H1 (cell line): ENCODE results near the gene CLDN7. TPM values are rescaled to one million over a fixed set of nuclear protein-coding genes. Genes with fewer than 3 reads are reported as not detected.
A peak's percentile ranks its signal among the peaks of the same experiment; 100 is the strongest.

Experiments
- BCL11A ChIP-seq, 2 experiments: IDR thresholded peaks; one replicate each; pipeline ENCODE4 v1.6.1; 2011; ENCODE audit warnings: low read depth in 2 of 2, low read length in 2 of 2, mild to moderate bottlenecking in 2 of 2
- BRCA1 ChIP-seq: IDR thresholded peaks from 2 replicates; pipeline ENCODE4 v1.6.1; 2012; ENCODE audit warnings: low read depth, low read length, improper control_type of control experiment
- CBX8 ChIP-seq: fragments of 300-800, 300-1000 bp; sonication (generic); IDR thresholded peaks from 2 replicates; pipeline ENCODE4 v1.7.1; 2016; ENCODE audit warnings: low read depth, low read length, borderline replicate concordance
- CEBPB ChIP-seq: IDR thresholded peaks from 2 replicates; pipeline ENCODE4 v1.6.1; 2012; ENCODE audit warnings: low read depth, low read length
- CHD2 ChIP-seq: IDR thresholded peaks from 2 replicates; pipeline ENCODE4 v1.6.1; 2012; ENCODE audit warnings: low read length, improper control_type of control experiment
- CTBP2 ChIP-seq: IDR thresholded peaks from 2 replicates; pipeline ENCODE4 v1.7.0; 2011; ENCODE audit warnings: borderline replicate concordance, mild to moderate bottlenecking, moderate library complexity, mixed read lengths, low read length; ENCODE audit not compliant: insufficient read depth, insufficient read length
- EP300 ChIP-seq, 2 experiments: IDR thresholded peaks; 1 replicate in 1 of 2; 2 replicates in 1 of 2; pipeline ENCODE4 v1.6.1; 2011 to 2012; ENCODE audit warnings: low read depth in 2 of 2, low read length in 2 of 2, mild to moderate bottlenecking in 2 of 2, borderline replicate concordance in 1 of 2, inconsistent platforms in 1 of 2, moderate library complexity in 1 of 2
- JUN ChIP-seq: IDR thresholded peaks from 2 replicates; pipeline ENCODE4 v1.6.1; 2011; ENCODE audit warnings: low read depth, mild to moderate bottlenecking, improper control_type of control experiment, low read length
- JUND ChIP-seq: IDR thresholded peaks from 2 replicates; pipeline ENCODE4 v1.6.1; 2011; ENCODE audit warnings: mild to moderate bottlenecking, improper control_type of control experiment, low read length
- KDM1A ChIP-seq: fragments of 200-600, 300-600 bp; sonication (generic); IDR thresholded peaks from 2 replicates; pipeline ENCODE4 v1.7.1; 2016; ENCODE audit warnings: mild to moderate bottlenecking, low read length, borderline replicate concordance
- NANOG ChIP-seq: IDR thresholded peaks from 2 replicates; pipeline ENCODE4 v1.6.1; 2011; ENCODE audit warnings: low read length, low read depth, mild to moderate bottlenecking, inconsistent platforms; ENCODE audit not compliant: insufficient read depth, poor library complexity, severe bottlenecking
- POLR2AphosphoS5 ChIP-seq: IDR thresholded peaks from 2 replicates; pipeline ENCODE4 v1.6.1; 2011; ENCODE audit warnings: low read depth, low read length
- POU5F1 ChIP-seq: IDR thresholded peaks from 2 replicates; pipeline ENCODE4 v1.6.1; 2011; ENCODE audit warnings: low read depth, mild to moderate bottlenecking, low read length, moderate library complexity
- RNF2 ChIP-seq: fragments of 200-900, 300-1000 bp; sonication (generic); IDR thresholded peaks from 2 replicates; pipeline ENCODE4 v1.7.1; 2016; ENCODE audit warnings: borderline replicate concordance, low read depth, mild to moderate bottlenecking, antibody characterized with exemption, low read length; ENCODE audit not compliant: poor library complexity, severe bottlenecking; ENCODE audit errors: missing control alignments
- SAP30 ChIP-seq: fragments of 300-600 bp; sonication (generic); IDR thresholded peaks from 2 replicates; pipeline ENCODE4 v1.7.1; 2012; ENCODE audit warnings: low read length, moderate library complexity, mild to moderate bottlenecking, inconsistent platforms; ENCODE audit not compliant: insufficient read depth, insufficient replicate concordance
- SIN3A ChIP-seq, 2 experiments: IDR thresholded peaks in 1 of 2; conservative IDR thresholded peaks in 1 of 2; 2 replicates each; pipeline ENCODE4 v1.6.1; 2011 to 2012; ENCODE audit warnings: low read length in 2 of 2, improper control_type of control experiment in 1 of 2, low read depth in 1 of 2, mild to moderate bottlenecking in 1 of 2
- SIRT6 ChIP-seq: IDR thresholded peaks from one replicate; pipeline ENCODE4 v1.7.1; 2012; ENCODE audit warnings: low read length, inconsistent platforms
- TAF7 ChIP-seq: optimal IDR thresholded peaks from 2 replicates; pipeline ENCODE3; 2011; ENCODE audit warnings: low read depth, mild to moderate bottlenecking, inconsistent platforms, low read length, moderate library complexity, borderline replicate concordance
- TCF12 ChIP-seq: IDR thresholded peaks from 2 replicates; pipeline ENCODE4 v1.6.1; 2011; ENCODE audit warnings: low read depth, mild to moderate bottlenecking, low read length
- ZNF274 ChIP-seq: IDR thresholded peaks from 2 replicates; pipeline ENCODE4 v1.7.0; 2012; ENCODE audit warnings: low read length, borderline replicate concordance; ENCODE audit errors: extremely low read depth
- polyA plus RNA-seq, 7 experiments: library from polyadenylated mRNA; depleted of rRNA in 3 of 7; stranded (reverse) in 5 of 7; unstranded in 2 of 7; fragments of >200 nt in 5 of 7; fragments of 200-250 nt in 2 of 7; gene quantifications; 1 replicate in 5 of 7; 2 replicates in 1 of 7; 4 replicates in 1 of 7; pipeline versions ENCODE4 v1.2.1 to v1.2.3, GENCODE V29; 2011 to 2013; ENCODE audit warnings: missing spikeins in 2 of 7, mixed read lengths in 2 of 7
- total RNA-seq: library from RNA; stranded (reverse); fragmentation: NEBNext Ultra II Directional; extraction: Animal tissue kit (Norgen Biotek cat#: 25700); gene quantifications from 2 replicates; pipeline ENCODE4 v1.2.1, GENCODE V29; 2021
- TF ChIP-seq, protein P1 (sequence below): IDR thresholded peaks from 2 replicates; pipeline ENCODE4 v1.6.1; 2012; ENCODE audit warnings: inconsistent platforms
- TF ChIP-seq, protein P2 (sequence below): IDR thresholded peaks from 2 replicates; pipeline ENCODE4 v1.6.1; 2011; ENCODE audit warnings: low read length, improper control_type of control experiment

CLDN7 gene
- total and polyA plus RNA-seq, 2 of the 8 experiments (the other 6 are each of a cell fraction or from before 2014, with no cell fraction given) = 118 to 119 TPM

- TF ChIP-seq JUND = no peak
- TF ChIP-seq TAF7 = peak; percentile 70
- TF ChIP-seq KDM1A = no peak
- no peak for TF ChIP-seq POU5F1
- TF ChIP-seq BCL11A (IDR thresholded peaks at IDR 0.05; ENCODE audit: low read depth in 2 of 2, low read length in 2 of 2) = no peak
- no peak for TF ChIP-seq SIRT6
- TF ChIP-seq CTBP2 = no peak
- peak; percentile 99 for TF ChIP-seq POLR2AphosphoS5
- TF ChIP-seq, protein P1, sequence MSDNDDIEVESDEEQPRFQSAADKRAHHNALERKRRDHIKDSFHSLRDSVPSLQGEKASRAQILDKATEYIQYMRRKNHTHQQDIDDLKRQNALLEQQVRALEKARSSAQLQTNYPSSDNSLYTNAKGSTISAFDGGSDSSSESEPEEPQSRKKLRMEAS = peak; percentile 21
- TF ChIP-seq, protein P2, sequence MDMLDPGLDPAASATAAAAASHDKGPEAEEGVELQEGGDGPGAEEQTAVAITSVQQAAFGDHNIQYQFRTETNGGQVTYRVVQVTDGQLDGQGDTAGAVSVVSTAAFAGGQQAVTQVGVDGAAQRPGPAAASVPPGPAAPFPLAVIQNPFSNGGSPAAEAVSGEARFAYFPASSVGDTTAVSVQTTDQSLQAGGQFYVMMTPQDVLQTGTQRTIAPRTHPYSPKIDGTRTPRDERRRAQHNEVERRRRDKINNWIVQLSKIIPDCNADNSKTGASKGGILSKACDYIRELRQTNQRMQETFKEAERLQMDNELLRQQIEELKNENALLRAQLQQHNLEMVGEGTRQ = no peak
- TF ChIP-seq BRCA1 = no peak
- TF ChIP-seq SAP30 = peak; percentile 68
- TF ChIP-seq TCF12 = no peak
- no peak for TF ChIP-seq SIN3A (conservative IDR thresholded peaks at IDR 0.05 in 1 of 2, IDR thresholded peaks at IDR 0.05 in 1 of 2; ENCODE audit: low read depth in 1 of 2, low read length in 2 of 2)
- TF ChIP-seq RNF2 = no peak
- TF ChIP-seq EP300 (IDR thresholded peaks at IDR 0.05; ENCODE audit: borderline replicate concordance in 1 of 2, low read depth in 2 of 2, low read length in 2 of 2) = no peak
- TF ChIP-seq CHD2 = no peak; the same call in 1 of the 2 replicates
- no peak for TF ChIP-seq CBX8
- no peak for TF ChIP-seq NANOG
- TF ChIP-seq CEBPB = no peak
- no peak for TF ChIP-seq ZNF274
- no peak for TF ChIP-seq JUN
These were observed 693 bp downstream of the CLDN7 start (continued) for GRCh38 chr17:7261379-7262191.
